Liver (tissue), 9 donors: ENCODE measurements around the gene SCYGR1. TPM values are rescaled to one million over a fixed set of nuclear protein-coding genes. Genes with fewer than 3 reads are reported as not detected.
A peak's percentile ranks its signal among the peaks of the same experiment; 100 is the strongest.
"Not testable (repeated sequence)": the region's sequence is repeated elsewhere in the genome, so short reads cannot be mapped to it uniquely, and the experiment has no call there.

Source experiments
- DNase-seq: peaks from one replicate; pipeline ENCODE4 v3.0.0-alpha.2; 2017; ENCODE audit warnings: low spot score
- H3K27ac ChIP-seq, 2 donors: one replicate each; pipeline ENCODE4 v1.7.0; 2013; ENCODE audit warnings: inconsistent platforms in 2 of 2, low read length in 2 of 2, control low read depth in 1 of 2, low read depth in 1 of 2, mild to moderate bottlenecking in 1 of 2
- H3K27me3 ChIP-seq, 4 donors: one replicate each; pipeline versions ENCODE4 v1.6.1 to v1.7.0; 2013; ENCODE audit warnings: low read length in 3 of 4, inconsistent platforms in 1 of 4, mild to moderate bottlenecking in 1 of 4, moderate library complexity in 1 of 4; ENCODE audit not compliant: control insufficient read depth in 4 of 4, insufficient read depth in 4 of 4
- H3K36me3 ChIP-seq, 4 donors: one replicate each; pipeline versions ENCODE4 v1.6.1 to v1.7.0; 2013; ENCODE audit warnings: low read length in 3 of 4, mild to moderate bottlenecking in 3 of 4, low read depth in 1 of 4, moderate library complexity in 1 of 4; ENCODE audit not compliant: control insufficient read depth in 4 of 4, insufficient read depth in 3 of 4
- H3K4me1 ChIP-seq, 4 donors: one replicate each; pipeline versions ENCODE4 v1.6.1 to v1.7.0; 2013; ENCODE audit warnings: low read length in 3 of 4, mild to moderate bottlenecking in 3 of 4, moderate library complexity in 1 of 4; ENCODE audit not compliant: control insufficient read depth in 4 of 4, insufficient read depth in 4 of 4
- H3K4me3 ChIP-seq, 3 donors: one replicate each; pipeline versions ENCODE4 v1.6.1 to v1.7.0; 2013; ENCODE audit warnings: low read length in 3 of 3, control low read depth in 1 of 3, low read depth in 1 of 3, mild to moderate bottlenecking in 1 of 3
- H3K9ac ChIP-seq, 2 donors: one replicate each; pipeline ENCODE4 v1.7.0; 2013; ENCODE audit warnings: low read length in 2 of 2, mild to moderate bottlenecking in 2 of 2, moderate library complexity in 2 of 2, control low read depth in 1 of 2, low read depth in 1 of 2
- H3K9me3 ChIP-seq, 4 donors: one replicate each; pipeline versions ENCODE4 v1.6.1 to v1.7.0; 2013; ENCODE audit warnings: low read length in 3 of 4; ENCODE audit not compliant: control insufficient read depth in 4 of 4
- EGR1 ChIP-seq, 2 donors: IDR thresholded peaks; 2 replicates each; pipeline ENCODE4 v1.6.1; 2016 to 2018; ENCODE audit warnings: antibody characterized with exemption in 2 of 2, low read depth in 2 of 2
- FOXA1 ChIP-seq: IDR thresholded peaks from 2 replicates; pipeline ENCODE4 v1.6.1; 2016; ENCODE audit warnings: antibody characterized with exemption
- FOXA2 ChIP-seq: IDR thresholded peaks from 2 replicates; pipeline ENCODE4 v1.6.1; 2016; ENCODE audit warnings: antibody characterized with exemption
- GABPA ChIP-seq, 2 donors: IDR thresholded peaks in 1 of 2; conservative IDR thresholded peaks in 1 of 2; 2 replicates each; pipeline ENCODE4 v1.6.1; 2016; ENCODE audit warnings: antibody characterized with exemption in 2 of 2, mild to moderate bottlenecking in 1 of 2, moderate library complexity in 1 of 2
- HNF4A ChIP-seq, 2 donors: conservative IDR thresholded peaks; 2 replicates each; pipeline ENCODE4 v1.6.1; 2016; ENCODE audit warnings: antibody characterized with exemption in 2 of 2, mild to moderate bottlenecking in 2 of 2
- HNF4G ChIP-seq: IDR thresholded peaks from 2 replicates; pipeline ENCODE4 v1.6.1; 2016; ENCODE audit warnings: antibody characterized with exemption
- JUND ChIP-seq, 2 donors: IDR thresholded peaks; 2 replicates each; pipeline ENCODE4 v1.6.1; 2016; ENCODE audit warnings: antibody characterized with exemption in 2 of 2
- NR2F2 ChIP-seq: IDR thresholded peaks from 2 replicates; pipeline ENCODE4 v1.6.1; 2016; ENCODE audit warnings: antibody characterized with exemption
- RAD21 ChIP-seq, 2 donors: IDR thresholded peaks; 2 replicates each; pipeline ENCODE4 v1.6.1; 2016; ENCODE audit warnings: antibody characterized with exemption in 2 of 2, mild to moderate bottlenecking in 2 of 2
- RXRA ChIP-seq, 2 donors: IDR thresholded peaks; 2 replicates each; pipeline ENCODE4 v1.6.1; 2017 to 2018; ENCODE audit warnings: antibody characterized with exemption in 2 of 2, mild to moderate bottlenecking in 1 of 2
- SP1 ChIP-seq: IDR thresholded peaks from 2 replicates; pipeline ENCODE4 v1.6.1; 2018; ENCODE audit warnings: antibody characterized with exemption, mild to moderate bottlenecking
- TAF1 ChIP-seq: conservative IDR thresholded peaks from 2 replicates; pipeline ENCODE4 v1.6.1; 2016; ENCODE audit warnings: antibody characterized with exemption, mild to moderate bottlenecking
- YY1 ChIP-seq: IDR thresholded peaks from 2 replicates; pipeline ENCODE4 v1.6.1; 2016; ENCODE audit warnings: antibody characterized with exemption, mild to moderate bottlenecking
- ZBTB33 ChIP-seq: IDR thresholded peaks from 2 replicates; pipeline ENCODE4 v1.6.1; 2016; ENCODE audit warnings: antibody characterized with exemption
- WGBS: extraction: QIAGEN DNeasy Blood & Tissue Kit; methylation state at CpG from one replicate; pipeline ENCODE4 v1.1.7; 2013; 5-methylcytosine and 5-hydroxymethylcytosine counted together
- polyA plus RNA-seq, 2 donors: library from polyadenylated mRNA; stranded (reverse) in 1 of 2; unstranded in 1 of 2; fragments of 200-250 nt in 1 of 2; fragments of >200 nt in 1 of 2; fragmentation: Nextera tagmentation in 1 of 2; extraction: Ambion mirVana in 1 of 2; gene quantifications; one replicate each; pipeline versions ENCODE4 v1.2.1 to v1.2.3, GENCODE V29; 2013 to 2015
- total RNA-seq, 2 donors: library from RNA; depleted of rRNA; stranded (reverse); fragments of >200 nt; gene quantifications; one replicate each; pipeline ENCODE4 v1.2.3, GENCODE V29; 2014
- donor health status: healthy.
- donor health status: healthy.
- donor health status: healthy.
- donor health status: healthy.
- donor health status: healthy.

Gene SCYGR1
- total and polyA plus RNA-seq, 4 donors = not detected

- not testable (repeated sequence) for H3K9ac ChIP-seq, H3K4me1 ChIP-seq, H3K27me3 ChIP-seq, H3K4me3 ChIP-seq, H3K27ac ChIP-seq, H3K9me3 ChIP-seq, DNase-seq
- H3K36me3 ChIP-seq = peaks cover 0 to 11% (median 3%) of the 10 kb centered on the region in 4 donors
- 96% methylated on average over 11 of the region's 11 CpGs for WGBS
Measured at GRCh38 chr2:227364585-227365263, 23.0 kb downstream of the SCYGR1 start.

GRCh38 chr2:227363756-227364155, 24.0 kb downstream of the SCYGR1 start:
- no peak for DNase-seq
- H3K9me3 ChIP-seq = no peaks in the 10 kb centered on the region
- no peak overlapping the region for H3K9ac ChIP-seq
- no peaks in the 10 kb centered on the region for H3K4me1 ChIP-seq
- WGBS = 96% methylated on average over 6 of the region's 6 CpGs
- H3K36me3 ChIP-seq = peaks cover 0 to 14% (median 10%) of the 10 kb centered on the region in 4 donors
- no peak overlapping the region for H3K4me3 ChIP-seq
- TF ChIP-seq SP1 (no peak), NR2F2 (no peak), RAD21 (IDR thresholded peaks at IDR 0.05) (peak; percentile 15 to 36), HNF4G (no peak)
- no peak overlapping the region for H3K27ac ChIP-seq
- no peaks in the 10 kb centered on the region for H3K27me3 ChIP-seq

- peaks cover 9 to 38% (median 28%) of the 10 kb centered on the region in 4 donors for H3K36me3 ChIP-seq
- H3K27ac ChIP-seq = no peak overlapping the region
- no peaks in the 10 kb centered on the region for H3K4me1 ChIP-seq
- H3K4me3 ChIP-seq = no peak overlapping the region
- no peaks in the 10 kb centered on the region for H3K27me3 ChIP-seq
- no peak overlapping the region for H3K9ac ChIP-seq
- WGBS = 79% methylated on average over 5 of the region's 5 CpGs
- no peaks in the 10 kb centered on the region for H3K9me3 ChIP-seq
- DNase-seq = no peak
- TF ChIP-seq HNF4A (conservative IDR thresholded peaks at IDR 0.05) = no peak
- no peak for TF ChIP-seq NR2F2
- no peak for TF ChIP-seq ZBTB33
- TF ChIP-seq HNF4G = no peak
- TF ChIP-seq GABPA (IDR thresholded peaks at IDR 0.05 in 1 of 2, conservative IDR thresholded peaks at IDR 0.05 in 1 of 2) = no peak
- TF ChIP-seq YY1 = no peak
- TF ChIP-seq FOXA1 = no peak
Measured at GRCh38 chr2:227360351-227360750, 27.4 kb downstream of the SCYGR1 start.

- no peaks in the 10 kb centered on the region for H3K27me3 ChIP-seq
- H3K36me3 ChIP-seq = peaks cover 4 to 36% (median 15%) of the 10 kb centered on the region in 4 donors
- no peak for TF ChIP-seq JUND (IDR thresholded peaks at IDR 0.05)
- no peak for TF ChIP-seq HNF4A (conservative IDR thresholded peaks at IDR 0.05)
- TF ChIP-seq TAF1 = no peak
- TF ChIP-seq EGR1 (IDR thresholded peaks at IDR 0.05; ENCODE audit: low read depth in 2 of 2) = no peak
- no peak for TF ChIP-seq ZBTB33
- TF ChIP-seq RXRA (IDR thresholded peaks at IDR 0.05) = no peak
- no peak for TF ChIP-seq FOXA2
- no peak for TF ChIP-seq YY1
- TF ChIP-seq GABPA (IDR thresholded peaks at IDR 0.05 in 1 of 2, conservative IDR thresholded peaks at IDR 0.05 in 1 of 2) = no peak
- TF ChIP-seq NR2F2 = no peak
- DNase-seq = no peak
- H3K9me3 ChIP-seq = no peaks in the 10 kb centered on the region
- H3K4me3 ChIP-seq = no peak overlapping the region
- WGBS = 84% methylated on average over 4 of the region's 4 CpGs
- H3K27ac ChIP-seq = no peak overlapping the region
- no peaks in the 10 kb centered on the region for H3K4me1 ChIP-seq
- H3K9ac ChIP-seq = no peak overlapping the region
Measured at GRCh38 chr2:227351639-227352038, 36.1 kb downstream of the SCYGR1 start.
